ENCODE data around the gene WASL.

The WASL gene

GRCh38 chr7:123669485-123669884 lies 79.3 kb downstream of the WASL start:
- TF ChIP-seq, protein P1, sequence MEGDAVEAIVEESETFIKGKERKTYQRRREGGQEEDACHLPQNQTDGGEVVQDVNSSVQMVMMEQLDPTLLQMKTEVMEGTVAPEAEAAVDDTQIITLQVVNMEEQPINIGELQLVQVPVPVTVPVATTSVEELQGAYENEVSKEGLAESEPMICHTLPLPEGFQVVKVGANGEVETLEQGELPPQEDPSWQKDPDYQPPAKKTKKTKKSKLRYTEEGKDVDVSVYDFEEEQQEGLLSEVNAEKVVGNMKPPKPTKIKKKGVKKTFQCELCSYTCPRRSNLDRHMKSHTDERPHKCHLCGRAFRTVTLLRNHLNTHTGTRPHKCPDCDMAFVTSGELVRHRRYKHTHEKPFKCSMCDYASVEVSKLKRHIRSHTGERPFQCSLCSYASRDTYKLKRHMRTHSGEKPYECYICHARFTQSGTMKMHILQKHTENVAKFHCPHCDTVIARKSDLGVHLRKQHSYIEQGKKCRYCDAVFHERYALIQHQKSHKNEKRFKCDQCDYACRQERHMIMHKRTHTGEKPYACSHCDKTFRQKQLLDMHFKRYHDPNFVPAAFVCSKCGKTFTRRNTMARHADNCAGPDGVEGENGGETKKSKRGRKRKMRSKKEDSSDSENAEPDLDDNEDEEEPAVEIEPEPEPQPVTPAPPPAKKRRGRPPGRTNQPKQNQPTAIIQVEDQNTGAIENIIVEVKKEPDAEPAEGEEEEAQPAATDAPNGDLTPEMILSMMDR (IDR thresholded peaks at IDR 0.05) = no peak

DNA sequence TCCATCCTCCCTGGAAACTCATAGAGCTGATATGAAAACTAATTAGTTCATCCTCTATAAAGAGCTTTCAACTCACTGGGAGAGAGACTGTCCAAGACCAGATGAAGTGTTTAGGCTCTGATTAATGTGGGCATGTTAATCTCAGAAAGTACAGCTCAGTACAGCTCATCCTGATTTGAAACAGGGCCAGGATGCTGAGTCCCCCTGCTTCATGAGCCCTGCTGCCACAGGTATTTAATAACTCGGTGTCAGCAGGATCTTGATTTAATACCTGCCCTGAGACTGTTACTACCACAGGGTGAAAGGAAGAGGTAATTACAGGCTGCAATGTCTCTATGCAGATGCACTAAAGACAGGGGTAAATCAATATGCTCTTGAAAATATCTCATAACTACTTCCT lies 82.3 kb downstream of the WASL start:
- TF ChIP-seq, protein P1 (IDR thresholded peaks at IDR 0.05) = no peak

DNA sequence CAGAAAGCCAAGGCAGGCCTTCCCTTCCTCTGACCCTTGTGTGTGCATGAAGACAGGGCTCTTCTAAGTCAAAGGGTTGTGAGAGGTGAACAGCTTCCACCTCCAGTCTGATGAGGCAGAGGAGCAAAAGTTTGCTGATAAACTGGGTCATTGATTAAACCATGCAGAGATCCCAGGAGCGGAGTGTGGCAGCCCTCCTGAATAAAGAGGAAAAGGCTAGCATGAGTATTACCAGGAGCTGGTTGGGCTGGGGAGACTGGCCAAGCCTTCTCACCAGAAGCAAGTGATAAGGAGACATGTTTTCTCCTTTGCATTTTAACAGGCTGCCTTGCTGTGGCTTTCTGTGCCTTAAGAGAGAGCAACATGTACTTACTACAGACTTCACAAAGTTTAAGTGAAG lies 82.9 kb downstream of the WASL start:
- TF ChIP-seq, protein P1 (IDR thresholded peaks at IDR 0.05) = no peak

DNA sequence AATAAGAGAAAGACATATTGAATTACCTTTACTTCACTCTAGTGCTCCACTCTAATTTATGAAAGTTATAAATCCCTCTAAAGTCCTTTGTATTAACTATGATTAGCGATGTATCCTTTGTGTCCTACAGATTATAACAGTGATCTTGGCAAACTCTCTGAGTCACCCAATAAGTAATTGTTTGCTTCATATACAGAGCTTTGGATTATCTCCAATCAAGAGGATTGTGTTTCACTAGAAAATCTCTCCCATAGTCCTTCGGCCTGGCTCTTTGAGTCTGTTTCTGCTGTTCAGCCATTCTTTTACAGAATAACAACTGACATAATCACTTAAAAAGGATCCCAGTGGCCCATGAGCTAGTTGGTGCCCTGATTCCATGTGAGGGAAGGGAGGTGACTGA lies 83.6 kb downstream of the WASL start:
- TF ChIP-seq, protein P1 (IDR thresholded peaks at IDR 0.05) = no peak

DNA sequence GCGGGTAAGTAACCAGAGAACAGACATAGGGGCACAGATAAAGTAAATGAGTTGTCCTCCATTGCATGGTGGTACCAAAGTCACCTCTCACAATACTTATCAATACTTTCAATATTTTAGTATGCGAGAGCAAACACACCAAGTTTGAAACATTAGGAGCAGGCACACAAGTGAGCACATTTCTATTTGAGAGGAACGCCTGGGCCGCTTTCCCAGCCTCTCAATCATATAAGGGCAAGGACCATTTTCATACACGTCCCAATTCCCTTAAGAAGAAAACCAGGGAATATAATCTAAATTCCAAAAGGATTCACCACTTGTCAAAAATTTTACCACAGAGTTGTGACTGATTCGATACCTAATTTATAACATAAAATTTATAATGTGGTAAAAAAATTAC lies 85.6 kb downstream of the WASL start:
- TF ChIP-seq, protein P1 (IDR thresholded peaks at IDR 0.05) = no peak

- TF ChIP-seq, protein P1 (IDR thresholded peaks at IDR 0.05) = no peak
Observed at GRCh38 chr7:123662755-123663154, 86.0 kb downstream of the WASL start.

DNA sequence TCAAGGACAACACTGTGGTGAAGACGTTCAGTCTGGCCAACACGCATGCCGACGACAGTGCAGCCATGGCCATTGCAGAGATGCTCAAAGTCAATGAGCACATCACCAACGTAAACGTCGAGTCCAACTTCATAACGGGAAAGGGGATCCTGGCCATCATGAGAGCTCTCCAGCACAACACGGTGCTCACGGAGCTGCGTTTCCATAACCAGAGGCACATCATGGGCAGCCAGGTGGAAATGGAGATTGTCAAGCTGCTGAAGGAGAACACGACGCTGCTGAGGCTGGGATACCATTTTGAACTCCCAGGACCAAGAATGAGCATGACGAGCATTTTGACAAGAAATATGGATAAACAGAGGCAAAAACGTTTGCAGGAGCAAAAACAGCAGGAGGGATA lies 86.5 kb downstream of the WASL start:
- TF ChIP-seq, protein P1 (IDR thresholded peaks at IDR 0.05) = no peak

DNA sequence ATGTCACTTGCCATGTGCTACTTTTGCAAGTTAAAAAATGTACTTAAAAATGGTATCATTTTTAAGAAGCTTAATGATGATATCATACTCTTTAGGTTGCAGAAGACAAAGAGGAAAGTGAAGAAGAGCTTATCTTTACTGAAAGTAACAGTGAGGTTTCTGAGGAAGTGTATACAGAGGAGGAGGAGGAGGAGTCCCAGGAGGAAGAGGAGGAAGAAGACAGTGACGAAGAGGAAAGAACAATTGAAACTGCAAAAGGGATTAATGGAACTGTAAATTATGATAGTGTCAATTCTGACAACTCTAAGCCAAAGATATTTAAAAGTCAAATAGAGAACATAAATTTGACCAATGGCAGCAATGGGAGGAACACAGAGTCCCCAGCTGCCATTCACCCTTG lies 87.0 kb downstream of the WASL start:
- TF ChIP-seq, protein P1 (IDR thresholded peaks at IDR 0.05) = no peak

All from LNCAP (cell line).